C4-2B (cell line): ENCODE measurements around the gene HYOU1.

Experiments
- CTCF ChIP-seq: fragments of 450-650 bp; conservative IDR thresholded peaks from 2 replicates; pipeline ENCODE4 v1.5.1; 2017; ENCODE audit warnings: mild to moderate bottlenecking
- ZFX ChIP-seq: fragments of 450-650 bp; IDR thresholded peaks from 2 replicates; pipeline ENCODE4 v1.6.1; 2017

GRCh38 chr11:119044708-119045107, 12.3 kb downstream of the HYOU1 start:
- TF ChIP-seq CTCF = no peak
- no peak for TF ChIP-seq ZFX
